H1 (cell line): ENCODE data around the gene PCGF3. TPM values are rescaled to one million over a fixed set of nuclear protein-coding genes. Genes with fewer than 3 reads are reported as not detected.

Source experiments
- polyA plus RNA-seq, 7 experiments: library from polyadenylated mRNA; depleted of rRNA in 3 of 7; stranded (reverse) in 5 of 7; unstranded in 2 of 7; fragments of >200 nt in 5 of 7; fragments of 200-250 nt in 2 of 7; gene quantifications; 1 replicate in 5 of 7; 2 replicates in 1 of 7; 4 replicates in 1 of 7; pipeline versions ENCODE4 v1.2.1 to v1.2.3, GENCODE V29; 2011 to 2013; ENCODE audit warnings: missing spikeins in 2 of 7, mixed read lengths in 2 of 7
- total RNA-seq: library from RNA; stranded (reverse); fragmentation: NEBNext Ultra II Directional; extraction: Animal tissue kit (Norgen Biotek cat#: 25700); gene quantifications from 2 replicates; pipeline ENCODE4 v1.2.1, GENCODE V29; 2021
- TF ChIP-seq, protein P1 (sequence below): IDR thresholded peaks from 2 replicates; pipeline ENCODE4 v1.6.1; 2012; ENCODE audit warnings: inconsistent platforms

Gene PCGF3
- total and polyA plus RNA-seq, 2 of the 8 experiments (the other 6 are each of a cell fraction or from before 2014, with no cell fraction given), result 52.7 to 52.9 TPM

- TF ChIP-seq, protein P1, sequence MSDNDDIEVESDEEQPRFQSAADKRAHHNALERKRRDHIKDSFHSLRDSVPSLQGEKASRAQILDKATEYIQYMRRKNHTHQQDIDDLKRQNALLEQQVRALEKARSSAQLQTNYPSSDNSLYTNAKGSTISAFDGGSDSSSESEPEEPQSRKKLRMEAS, result peak; percentile 93
- TF ChIP-seq, all 59 proteins: peak for 6
Observed at GRCh38 chr4:687971-688853, 17.4 kb upstream of the PCGF3 start (continued).
